GM12865 (cell line): ENCODE measurements around the gene SCAMP2.

Experiments
- DNase-seq: peaks from one replicate; pipeline ENCODE4 v3.0.0; 2010; ENCODE audit warnings: low read depth
- H3K4me3 ChIP-seq: 2 replicates; pipeline ENCODE4 v1.5.1; 2011; ENCODE audit warnings: mild to moderate bottlenecking, low read depth, low read length, control low read depth
- TF ChIP-seq, protein P1 (sequence below): IDR thresholded peaks from 2 replicates; pipeline ENCODE4 v1.5.1; 2011; ENCODE audit warnings: low read length, control low read depth, low read depth, inconsistent platforms; ENCODE audit not compliant: insufficient read depth; ENCODE audit errors: missing control alignments

SCAMP2 gene

DNA sequence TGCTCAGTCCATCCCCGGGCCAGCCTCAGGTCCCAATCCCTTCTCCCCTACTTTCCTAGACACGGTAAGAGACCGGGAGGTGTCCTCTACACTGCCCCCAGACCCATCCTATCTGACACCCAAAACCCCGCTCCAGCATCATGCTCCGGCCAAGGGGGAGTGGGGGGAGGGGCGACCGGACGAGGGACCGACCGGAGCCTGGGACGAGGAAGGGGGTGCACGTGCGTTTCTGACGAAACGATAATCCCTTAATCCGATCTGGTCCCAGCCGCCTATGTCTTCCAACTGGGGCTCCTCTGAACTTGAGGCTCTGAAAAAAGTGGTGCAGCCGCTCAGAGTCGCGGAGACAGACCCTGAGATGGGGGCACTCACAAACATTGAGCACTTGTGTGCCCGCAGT is 46.2 kb downstream of the SCAMP2 start:
- TF ChIP-seq, protein P1, sequence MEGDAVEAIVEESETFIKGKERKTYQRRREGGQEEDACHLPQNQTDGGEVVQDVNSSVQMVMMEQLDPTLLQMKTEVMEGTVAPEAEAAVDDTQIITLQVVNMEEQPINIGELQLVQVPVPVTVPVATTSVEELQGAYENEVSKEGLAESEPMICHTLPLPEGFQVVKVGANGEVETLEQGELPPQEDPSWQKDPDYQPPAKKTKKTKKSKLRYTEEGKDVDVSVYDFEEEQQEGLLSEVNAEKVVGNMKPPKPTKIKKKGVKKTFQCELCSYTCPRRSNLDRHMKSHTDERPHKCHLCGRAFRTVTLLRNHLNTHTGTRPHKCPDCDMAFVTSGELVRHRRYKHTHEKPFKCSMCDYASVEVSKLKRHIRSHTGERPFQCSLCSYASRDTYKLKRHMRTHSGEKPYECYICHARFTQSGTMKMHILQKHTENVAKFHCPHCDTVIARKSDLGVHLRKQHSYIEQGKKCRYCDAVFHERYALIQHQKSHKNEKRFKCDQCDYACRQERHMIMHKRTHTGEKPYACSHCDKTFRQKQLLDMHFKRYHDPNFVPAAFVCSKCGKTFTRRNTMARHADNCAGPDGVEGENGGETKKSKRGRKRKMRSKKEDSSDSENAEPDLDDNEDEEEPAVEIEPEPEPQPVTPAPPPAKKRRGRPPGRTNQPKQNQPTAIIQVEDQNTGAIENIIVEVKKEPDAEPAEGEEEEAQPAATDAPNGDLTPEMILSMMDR, result no peak
- no peak for DNase-seq
- no peak overlapping the region for H3K4me3 ChIP-seq

DNA sequence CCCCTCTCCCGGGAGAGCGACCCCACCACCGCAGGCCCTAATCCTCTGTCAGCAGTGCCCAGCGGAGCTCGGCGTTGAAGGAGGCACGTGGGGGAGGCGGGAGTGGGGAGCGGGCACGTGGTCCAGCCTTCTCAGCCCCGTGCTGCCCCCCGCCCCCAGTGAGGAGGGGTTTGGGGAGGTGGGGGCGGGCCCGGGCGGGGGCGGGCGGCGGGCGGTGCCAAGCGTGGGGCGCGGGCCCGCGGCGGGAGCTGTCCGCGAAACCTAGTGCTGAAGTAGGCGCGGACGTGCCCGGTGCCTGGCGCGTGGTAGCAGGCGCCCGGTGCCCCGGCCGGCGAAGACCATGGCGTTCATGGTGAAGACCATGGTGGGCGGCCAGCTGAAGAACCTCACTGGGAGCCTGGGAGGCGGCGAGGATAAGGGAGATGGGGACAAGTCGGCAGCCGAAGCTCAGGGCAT is 46.8 kb downstream of the SCAMP2 start, which contains the start of gene CPLX3:
CPLX3 (plus strand) TSS at position 264 of the 456 bp plus-strand sequence; CDS start at position 341, 77 bp downstream.
- no peak within 1 kb of the TSS for H3K4me3 ChIP-seq
- no peak for DNase-seq
- TF ChIP-seq, protein P1, result no peak

DNA sequence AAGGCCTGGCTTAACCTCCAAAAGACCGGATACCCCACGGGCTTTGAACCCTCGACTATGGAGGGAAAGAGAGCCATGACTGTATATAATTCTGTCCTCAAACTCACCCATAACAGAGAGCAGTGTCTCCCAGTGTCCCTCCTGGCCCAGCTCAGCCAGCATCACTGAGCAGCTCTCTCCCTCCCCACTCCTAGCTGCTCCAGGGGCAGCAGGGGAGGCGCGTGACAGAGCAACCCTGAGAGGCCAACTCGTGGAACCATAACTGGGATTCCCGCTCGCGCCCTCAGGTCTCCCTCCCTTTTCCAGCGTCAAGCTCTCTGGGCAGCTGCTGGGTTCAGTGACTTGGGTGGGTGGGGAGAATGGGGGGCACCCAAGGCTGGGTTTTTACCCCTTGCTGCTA is 47.3 kb downstream of the SCAMP2 start:
- TF ChIP-seq, protein P1, result no peak
- no peak overlapping the region for H3K4me3 ChIP-seq
- DNase-seq, result no peak

DNA sequence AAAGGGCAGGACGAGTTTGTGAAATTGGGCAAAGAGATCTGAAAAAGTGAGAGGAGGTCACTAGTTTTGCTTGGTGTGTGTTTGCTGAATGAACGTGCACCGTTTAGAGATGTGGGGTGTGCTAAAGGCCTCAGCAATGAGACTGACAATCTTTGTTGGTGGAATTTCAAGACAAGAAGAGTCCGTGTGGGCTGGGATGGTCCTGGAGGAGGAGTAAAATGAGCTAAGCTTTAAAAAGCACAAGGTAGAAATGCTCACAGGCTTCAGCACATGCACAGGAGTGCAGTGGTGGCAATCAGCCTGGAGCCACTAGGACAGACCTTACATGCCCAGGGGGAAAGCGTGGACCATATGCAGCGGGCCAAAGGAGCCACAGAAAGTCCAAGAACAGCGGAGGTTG is 48.2 kb downstream of the SCAMP2 start:
- no peak for DNase-seq
- TF ChIP-seq, protein P1, result no peak
- no peak overlapping the region for H3K4me3 ChIP-seq

DNA sequence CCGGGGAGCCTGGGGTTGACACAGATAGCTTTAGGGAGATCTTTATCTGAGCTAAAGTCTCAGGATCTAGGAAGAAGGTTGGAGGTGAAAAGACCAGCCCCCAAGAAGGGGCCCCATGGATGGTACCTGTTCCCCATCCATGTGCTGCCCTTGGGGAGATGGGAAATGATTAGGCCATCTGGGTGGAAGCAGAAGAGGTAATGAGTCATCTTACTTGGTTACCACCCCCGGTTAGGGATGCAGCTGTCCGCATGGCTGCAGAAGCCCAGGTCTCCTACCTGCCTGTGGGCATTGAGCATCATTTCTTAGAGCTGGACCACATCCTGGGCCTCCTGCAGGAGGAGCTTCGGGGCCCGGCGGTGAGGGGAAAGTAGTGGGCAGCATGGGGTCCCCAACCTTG is 49.8 kb downstream of the SCAMP2 start:
- TF ChIP-seq, protein P1, result no peak
- no peak overlapping the region for H3K4me3 ChIP-seq
- DNase-seq, result no peak

DNA sequence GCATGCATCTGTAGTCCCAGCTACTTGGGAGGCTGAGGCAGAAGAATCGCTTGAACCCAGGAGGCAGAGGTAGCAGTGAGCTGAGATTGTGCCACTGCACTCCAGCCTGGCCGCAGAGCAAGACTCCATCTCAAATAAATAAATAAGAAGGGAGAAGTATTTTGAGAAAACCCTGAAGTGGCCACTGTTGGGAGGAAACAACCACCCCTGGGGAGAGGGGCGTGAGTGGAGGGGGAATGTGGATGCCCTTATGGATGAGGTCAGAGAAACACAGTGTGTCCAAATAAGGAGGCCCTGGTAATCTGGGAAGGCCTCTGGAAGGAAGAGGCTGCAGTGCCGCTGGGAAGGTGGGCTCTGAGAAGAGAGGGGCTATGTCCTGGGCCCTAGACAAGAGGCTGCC is 50.9 kb downstream of the SCAMP2 start:
- no peak for DNase-seq
- TF ChIP-seq, protein P1, result no peak
- no peak overlapping the region for H3K4me3 ChIP-seq

DNA sequence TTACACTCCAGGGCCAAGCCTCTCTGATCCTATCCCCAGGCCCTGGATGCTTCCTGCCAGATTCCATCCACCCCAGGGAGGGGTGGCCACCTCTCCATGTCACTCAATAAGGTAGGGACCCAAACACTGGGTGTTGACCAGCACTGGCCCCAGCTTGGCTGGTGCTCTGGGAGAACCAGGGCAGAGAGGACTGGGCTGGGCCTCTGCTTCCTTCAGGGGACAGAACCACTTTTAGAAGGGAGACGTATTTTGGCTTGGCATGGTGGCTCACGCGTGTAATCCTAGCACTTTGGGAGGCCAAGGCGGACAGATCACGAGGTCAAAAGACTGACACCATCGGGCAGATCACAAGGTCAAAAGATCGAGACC is 51.4 kb downstream of the SCAMP2 start:
- no peak for DNase-seq
- TF ChIP-seq, protein P1, result no peak

More for the DNA sequence above, 51.4 kb downstream of the SCAMP2 start:
- no peak overlapping the region for H3K4me3 ChIP-seq
